ENCODE results near the gene CD300LF.

Gene CD300LF

DNA sequence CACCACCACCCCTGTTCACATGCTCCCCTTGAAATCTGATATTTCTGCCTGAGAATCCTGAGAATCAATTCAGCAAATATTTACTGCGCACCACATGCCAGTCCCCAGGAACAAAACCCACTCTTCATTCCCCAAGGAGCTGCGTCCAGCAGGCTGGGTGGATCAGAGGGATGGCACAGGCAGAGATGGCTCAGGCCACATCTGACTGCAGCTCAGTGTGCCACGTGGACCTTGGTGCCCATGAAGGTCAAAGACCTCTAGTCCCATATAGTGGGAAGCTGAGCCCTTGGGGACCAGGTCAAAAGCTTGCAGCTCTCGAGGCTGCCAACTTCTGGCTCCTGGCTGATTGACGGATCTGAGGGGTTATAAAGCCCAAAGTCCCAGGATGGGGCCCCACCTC lies 31.8 kb downstream of the CD300LF start:
- H3K4me3 ChIP-seq (ENCODE audit: low read depth, low read length) = no peak overlapping the region
- no peak for DNase-seq (ENCODE audit: low read depth)

DNA sequence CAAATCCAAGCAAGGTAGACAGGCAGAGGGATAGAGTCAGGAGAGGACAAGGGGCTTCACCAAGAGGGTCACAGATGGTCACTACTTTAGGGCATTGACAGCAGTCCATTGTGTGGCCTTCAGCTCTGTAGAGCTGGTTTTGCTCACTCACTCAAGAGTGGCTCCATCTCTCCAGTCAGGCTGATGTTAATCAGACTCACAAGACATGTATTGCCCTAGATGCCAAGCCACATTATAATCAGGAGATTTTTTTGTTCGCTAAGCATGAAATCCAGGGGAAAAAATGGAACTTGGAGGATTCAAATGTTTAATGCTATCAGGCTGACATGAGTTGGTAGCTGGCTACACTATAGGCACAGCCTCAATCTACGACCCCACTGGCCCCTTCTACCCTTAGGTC lies 32.5 kb downstream of the CD300LF start:
- TF ChIP-seq, protein P1, sequence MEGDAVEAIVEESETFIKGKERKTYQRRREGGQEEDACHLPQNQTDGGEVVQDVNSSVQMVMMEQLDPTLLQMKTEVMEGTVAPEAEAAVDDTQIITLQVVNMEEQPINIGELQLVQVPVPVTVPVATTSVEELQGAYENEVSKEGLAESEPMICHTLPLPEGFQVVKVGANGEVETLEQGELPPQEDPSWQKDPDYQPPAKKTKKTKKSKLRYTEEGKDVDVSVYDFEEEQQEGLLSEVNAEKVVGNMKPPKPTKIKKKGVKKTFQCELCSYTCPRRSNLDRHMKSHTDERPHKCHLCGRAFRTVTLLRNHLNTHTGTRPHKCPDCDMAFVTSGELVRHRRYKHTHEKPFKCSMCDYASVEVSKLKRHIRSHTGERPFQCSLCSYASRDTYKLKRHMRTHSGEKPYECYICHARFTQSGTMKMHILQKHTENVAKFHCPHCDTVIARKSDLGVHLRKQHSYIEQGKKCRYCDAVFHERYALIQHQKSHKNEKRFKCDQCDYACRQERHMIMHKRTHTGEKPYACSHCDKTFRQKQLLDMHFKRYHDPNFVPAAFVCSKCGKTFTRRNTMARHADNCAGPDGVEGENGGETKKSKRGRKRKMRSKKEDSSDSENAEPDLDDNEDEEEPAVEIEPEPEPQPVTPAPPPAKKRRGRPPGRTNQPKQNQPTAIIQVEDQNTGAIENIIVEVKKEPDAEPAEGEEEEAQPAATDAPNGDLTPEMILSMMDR (IDR thresholded peaks at IDR 0.05; ENCODE audit: low read depth, low read length, missing control alignments) = no peak
- no peak for DNase-seq (ENCODE audit: low read depth)
- no peak overlapping the region for H3K4me3 ChIP-seq (ENCODE audit: low read depth, low read length)

More for the DNA sequence above, 31.8 kb downstream of the CD300LF start:
- TF ChIP-seq, protein P1 (IDR thresholded peaks at IDR 0.05; ENCODE audit: low read depth, low read length, missing control alignments) = no peak

- DNase-seq (ENCODE audit: low read depth) = no peak
- TF ChIP-seq, protein P1 (IDR thresholded peaks at IDR 0.05; ENCODE audit: low read depth, low read length, missing control alignments) = no peak
- no peak overlapping the region for H3K4me3 ChIP-seq (ENCODE audit: low read depth, low read length)
Measured at GRCh38 chr17:74679374-74679773, 33.3 kb downstream of the CD300LF start.

DNA sequence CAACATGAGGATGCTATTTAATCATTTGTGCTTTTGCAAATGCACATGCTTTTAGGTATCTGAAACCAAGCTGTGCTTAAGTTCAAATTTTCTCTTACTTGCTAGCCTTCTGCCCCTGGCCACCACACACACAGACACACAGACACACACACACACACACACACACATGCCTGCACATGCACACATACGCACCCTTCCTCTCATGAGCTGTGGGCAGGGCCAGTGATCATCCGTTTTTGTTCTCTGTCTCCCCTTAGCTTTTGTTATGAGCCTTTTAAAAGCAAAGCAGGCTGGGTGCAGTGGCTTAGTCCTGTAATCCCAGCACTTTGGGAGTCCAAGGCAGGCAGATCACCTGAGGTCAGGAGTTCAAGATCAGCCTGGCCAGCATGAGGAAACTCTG lies 34.2 kb downstream of the CD300LF start:
- TF ChIP-seq, protein P1 (IDR thresholded peaks at IDR 0.05; ENCODE audit: low read depth, low read length, missing control alignments) = no peak
- no peak for DNase-seq (ENCODE audit: low read depth)
- no peak overlapping the region for H3K4me3 ChIP-seq (ENCODE audit: low read depth, low read length)

- TF ChIP-seq, protein P1 (IDR thresholded peaks at IDR 0.05; ENCODE audit: low read depth, low read length, missing control alignments) = no peak
- H3K4me3 ChIP-seq (ENCODE audit: low read depth, low read length) = no peak overlapping the region
- DNase-seq (ENCODE audit: low read depth) = no peak
Measured at GRCh38 chr17:74677558-74678466, 34.9 kb downstream of the CD300LF start.

- TF ChIP-seq, protein P1 (IDR thresholded peaks at IDR 0.05; ENCODE audit: low read depth, low read length, missing control alignments) = no peak
- H3K4me3 ChIP-seq (ENCODE audit: low read depth, low read length) = no peak overlapping the region
- DNase-seq (ENCODE audit: low read depth) = no peak
Measured at GRCh38 chr17:74671031-74671771, 41.5 kb downstream of the CD300LF start.
